CD4-positive, alpha-beta T cell (primary cell): ENCODE results near the gene MCFD2. TPM values are rescaled to one million over a fixed set of nuclear protein-coding genes. Genes with fewer than 3 reads are reported as not detected.

ENCODE experiments used
- ATAC-seq: fragments of 200-7000 bp; cut with Tn5 transposase; one replicate; pipeline ENCODE4 v1.10.0; 2022; ENCODE audit warnings: mild to moderate bottlenecking; ENCODE audit not compliant: poor library complexity
- CTCF ChIA-PET: fragments of 350-600 bp; sonication (Branson Sonifier 250); formaldehyde crosslinking; loops from one replicate; lab custom pipeline; 2021; ENCODE audit warnings: antibody characterized with exemption, inconsistent platforms; lab: Charles Lee
- POLR2A ChIA-PET: fragments of 350-600 bp; sonication (Branson Sonifier 250); formaldehyde crosslinking; loops from one replicate; lab custom pipeline; 2021; ENCODE audit warnings: antibody characterized with exemption, inconsistent platforms; lab: Charles Lee
- DNase-seq, 14 experiments: peaks; one replicate each; pipeline ENCODE4 v3.0.0-alpha.2; 2013 to 2020; ENCODE audit warnings: mixed read lengths in 2 of 14
- H3K27ac ChIP-seq, 2 donors: one replicate each; pipeline versions ENCODE4 v1.5.1 to v1.7.0; 2013; ENCODE audit warnings: low read length in 2 of 2, low read depth in 1 of 2, mild to moderate bottlenecking in 1 of 2
- H3K27me3 ChIP-seq, 2 experiments: 1 replicate in 1 of 2; 2 replicates in 1 of 2; pipeline versions ENCODE4 v1.6.1 to v1.7.0; 2013; ENCODE audit warnings: low read length in 2 of 2, control low read depth in 1 of 2, mild to moderate bottlenecking in 1 of 2, moderate library complexity in 1 of 2; ENCODE audit not compliant: insufficient read depth in 2 of 2, control insufficient read depth in 1 of 2
- H3K36me3 ChIP-seq: one replicate; pipeline ENCODE4 v1.6.1; 2013; ENCODE audit warnings: low read length, control low read depth; ENCODE audit not compliant: insufficient read depth
- H3K4me1 ChIP-seq: one replicate; pipeline ENCODE4 v1.6.1; 2013; ENCODE audit warnings: low read length, control low read depth; ENCODE audit not compliant: insufficient read depth
- H3K4me3 ChIP-seq: one replicate; pipeline ENCODE4 v1.5.1; 2013; ENCODE audit warnings: mild to moderate bottlenecking, low read length, moderate library complexity
- H3K9me3 ChIP-seq, 2 experiments: 1 replicate in 1 of 2; 2 replicates in 1 of 2; pipeline versions ENCODE4 v1.6.1 to v1.7.0; 2013; ENCODE audit warnings: low read length in 2 of 2, mild to moderate bottlenecking in 2 of 2, control low read depth in 1 of 2, moderate library complexity in 1 of 2; ENCODE audit not compliant: control insufficient read depth in 1 of 2, insufficient read depth in 1 of 2
- H3K27ac Mint-ChIP-seq: one replicate; pipeline ENCODE4 v1.8.0; 2020; ENCODE audit warnings: mixed read lengths
- H3K27me3 Mint-ChIP-seq: one replicate; pipeline ENCODE4 v1.8.0; 2021; ENCODE audit warnings: mixed read lengths
- H3K36me3 Mint-ChIP-seq: one replicate; pipeline ENCODE4 v1.8.0; 2021; ENCODE audit warnings: low read depth, mixed read lengths
- H3K4me1 Mint-ChIP-seq: one replicate; pipeline ENCODE4 v1.8.0; 2021; ENCODE audit warnings: low read depth, mixed read lengths
- H3K4me3 Mint-ChIP-seq: one replicate; pipeline ENCODE4 v1.8.0; 2020; ENCODE audit warnings: mild to moderate bottlenecking, mixed read lengths
- H3K9me3 Mint-ChIP-seq: one replicate; pipeline ENCODE4 v1.8.0; 2020; ENCODE audit warnings: mixed read lengths
- intact Hi-C, 2 experiments: fragments of 100-400 bp; cut with DNase I in 1 of 2; cut with micrococcal nuclease in 1 of 2; formaldehyde crosslinking; loops; one replicate each; pipeline versions ENCODE4 v1.15.1 to v1.9.0; 2023 to 2025; cut with DNase I, micrococcal nuclease
- total RNA-seq, 174 experiments: library from RNA in 2 of 174; stranded (reverse) in 2 of 174; gene quantifications; one replicate each; pipeline ENCODE4 v1.2.3 and lab custom pipeline; 2021 to 2026
- TF ChIP-seq, protein P1 (sequence below): fragments of 200-600 bp; IDR thresholded peaks from one replicate; pipeline ENCODE4 v1.8.0; 2022; ENCODE audit warnings: antibody characterized with exemption, mild to moderate bottlenecking

MCFD2 gene
- total RNA-seq, 2 experiments from 2014 or later = 29.1 to 29.7 TPM

DNA sequence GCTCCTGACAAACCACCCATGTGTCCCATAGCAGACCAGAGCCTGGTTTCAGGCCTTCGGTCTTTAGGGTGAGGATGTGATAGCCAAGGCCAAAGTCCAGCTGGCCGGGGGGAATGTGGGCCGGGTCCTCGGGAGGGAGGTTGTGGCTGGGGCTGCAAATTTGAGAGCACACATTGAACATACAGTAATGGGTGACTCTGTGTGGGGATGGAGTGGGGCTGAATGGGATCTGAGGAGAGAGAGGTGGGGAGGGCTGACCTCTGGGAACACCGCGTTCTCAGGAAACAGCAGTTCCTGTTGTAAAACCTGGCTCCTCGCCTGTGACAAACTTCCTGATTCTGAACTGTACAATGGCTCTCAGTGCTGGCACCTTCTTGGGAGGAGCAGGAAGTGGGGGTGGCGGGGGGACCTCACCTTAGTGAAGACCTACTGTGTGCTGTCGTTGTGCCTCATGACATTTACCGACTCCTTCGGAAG is 48.8 kb downstream of the MCFD2 start:
- no peak for DNase-seq
- H3K27ac ChIP-seq = no peak overlapping the region
- Mint-ChIP-seq H3K4me3 (no peak overlapping the region), H3K4me1 (peaks cover 5% of the 10 kb centered on the region), H3K9me3 (peaks cover 6% of the 10 kb centered on the region), H3K27me3 (peaks cover 9% of the 10 kb centered on the region), H3K27ac (no peak overlapping the region), H3K36me3 (no peaks in the 10 kb centered on the region)
- ChIA-PET POLR2A (no interaction called here), CTCF (no interaction called here)
- TF ChIP-seq, protein P1, sequence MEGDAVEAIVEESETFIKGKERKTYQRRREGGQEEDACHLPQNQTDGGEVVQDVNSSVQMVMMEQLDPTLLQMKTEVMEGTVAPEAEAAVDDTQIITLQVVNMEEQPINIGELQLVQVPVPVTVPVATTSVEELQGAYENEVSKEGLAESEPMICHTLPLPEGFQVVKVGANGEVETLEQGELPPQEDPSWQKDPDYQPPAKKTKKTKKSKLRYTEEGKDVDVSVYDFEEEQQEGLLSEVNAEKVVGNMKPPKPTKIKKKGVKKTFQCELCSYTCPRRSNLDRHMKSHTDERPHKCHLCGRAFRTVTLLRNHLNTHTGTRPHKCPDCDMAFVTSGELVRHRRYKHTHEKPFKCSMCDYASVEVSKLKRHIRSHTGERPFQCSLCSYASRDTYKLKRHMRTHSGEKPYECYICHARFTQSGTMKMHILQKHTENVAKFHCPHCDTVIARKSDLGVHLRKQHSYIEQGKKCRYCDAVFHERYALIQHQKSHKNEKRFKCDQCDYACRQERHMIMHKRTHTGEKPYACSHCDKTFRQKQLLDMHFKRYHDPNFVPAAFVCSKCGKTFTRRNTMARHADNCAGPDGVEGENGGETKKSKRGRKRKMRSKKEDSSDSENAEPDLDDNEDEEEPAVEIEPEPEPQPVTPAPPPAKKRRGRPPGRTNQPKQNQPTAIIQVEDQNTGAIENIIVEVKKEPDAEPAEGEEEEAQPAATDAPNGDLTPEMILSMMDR = no peak
- H3K4me1 ChIP-seq = no peaks in the 10 kb centered on the region
- peaks cover 12 to 13% of the 10 kb centered on the region in 2 experiments for H3K9me3 ChIP-seq
- intact Hi-C loops = no loop called here
- ATAC-seq = no peak
- H3K4me3 ChIP-seq = no peak overlapping the region
- no peaks in the 10 kb centered on the region for H3K27me3 ChIP-seq
- no peaks in the 10 kb centered on the region for H3K36me3 ChIP-seq

DNA sequence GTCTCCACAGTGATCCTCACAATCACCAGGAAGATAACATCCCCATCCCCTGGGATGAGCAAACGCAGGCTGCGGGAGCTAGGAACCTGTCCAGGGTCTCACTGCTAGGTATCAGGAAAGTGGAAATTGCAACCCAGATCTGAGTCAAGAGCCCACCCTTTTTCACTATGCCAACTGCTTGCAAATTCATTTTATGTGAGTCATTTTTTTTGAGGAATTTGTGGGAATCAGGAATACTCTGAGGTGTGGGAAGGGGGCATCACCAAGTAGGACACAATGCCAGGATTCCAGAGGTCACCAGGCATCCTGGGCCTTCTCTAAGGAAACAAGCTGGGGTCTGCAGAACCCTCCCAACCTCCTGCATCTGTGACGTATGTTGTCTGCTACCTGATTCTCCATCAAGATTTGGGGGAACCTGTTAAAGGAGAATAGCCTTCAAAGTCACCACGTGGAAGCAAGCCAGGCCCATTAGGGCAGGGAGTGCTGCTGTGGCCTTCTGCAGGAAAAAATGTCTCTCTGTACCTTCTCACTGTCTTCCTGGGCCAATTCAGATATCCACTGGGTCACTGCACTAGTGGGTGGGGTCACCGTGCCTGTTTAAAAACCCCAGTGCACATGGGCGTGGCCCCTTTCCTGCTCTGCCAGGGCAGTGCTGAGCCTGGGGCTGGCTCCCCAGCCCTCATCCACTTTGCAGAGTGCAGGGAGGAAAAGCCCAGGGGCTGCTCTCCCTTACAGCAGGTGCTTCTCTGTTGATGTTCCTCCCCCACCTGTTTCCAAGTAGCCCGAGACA is 50.2 kb downstream of the MCFD2 start:
- CTCF ChIA-PET = no interaction called here
- TF ChIP-seq, protein P1 = no peak
- Histone ChIP-seq H3K27me3 (no peaks in the 10 kb centered on the region), H3K4me3 (no peak overlapping the region), H3K4me1 (no peaks in the 10 kb centered on the region), H3K27ac (no peak overlapping the region), H3K9me3 (peaks cover 13 to 16% of the 10 kb centered on the region in 2 experiments), H3K36me3 (no peaks in the 10 kb centered on the region)
- no peak for ATAC-seq
- Mint-ChIP-seq H3K27me3 (peaks cover 9% of the 10 kb centered on the region), H3K4me1 (peaks cover 5% of the 10 kb centered on the region), H3K9me3 (peaks cover 6% of the 10 kb centered on the region), H3K36me3 (no peaks in the 10 kb centered on the region), H3K27ac (no peak overlapping the region), H3K4me3 (no peak overlapping the region)
- intact Hi-C loops = no loop called here
- POLR2A ChIA-PET = no interaction called here
- DNase-seq = no peak

DNA sequence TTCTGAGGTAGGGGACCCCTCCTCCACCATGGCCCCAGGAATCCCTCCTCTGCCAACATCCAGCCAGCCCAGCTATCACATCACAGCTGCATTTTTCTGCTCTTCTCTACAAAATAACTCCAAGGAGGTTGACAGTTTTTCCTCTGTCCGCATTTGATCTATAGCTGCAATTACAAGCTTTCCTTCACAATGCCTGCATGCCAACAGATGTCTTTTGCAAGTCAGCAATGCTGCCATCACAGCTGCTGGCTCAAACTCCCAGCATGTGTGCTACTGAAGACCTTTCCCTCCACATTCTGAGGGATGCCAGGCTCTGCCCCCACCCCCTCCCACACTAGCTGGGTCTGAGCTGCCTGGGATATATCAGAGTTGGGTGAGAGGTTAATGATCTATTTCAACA is 51.7 kb downstream of the MCFD2 start:
- ATAC-seq (no peak), DNase-seq (no peak)
- intact Hi-C loops = no loop called here
- TF ChIP-seq, protein P1 = no peak
- Histone ChIP-seq H3K4me3 (no peak overlapping the region), H3K27ac (no peak overlapping the region), H3K9me3 (peaks cover 13 to 16% of the 10 kb centered on the region in 2 experiments), H3K36me3 (no peaks in the 10 kb centered on the region), H3K4me1 (no peaks in the 10 kb centered on the region), H3K27me3 (no peaks in the 10 kb centered on the region)
- Mint-ChIP-seq H3K4me3 (no peak overlapping the region), H3K36me3 (no peaks in the 10 kb centered on the region), H3K4me1 (peaks cover 5% of the 10 kb centered on the region), H3K27ac (no peak overlapping the region), H3K9me3 (peaks cover 6% of the 10 kb centered on the region), H3K27me3 (peaks cover 9% of the 10 kb centered on the region)
- ChIA-PET CTCF (interaction anchor here (0.6 kb wide), 1 partner anchor 41 kb away, joined by 6 read pairs; no protein-coding TSS in a partner anchor), POLR2A (no interaction called here)
